Mesendoderm (in vitro differentiated cells): ENCODE results near the gene MEGF9.

Experiments used
- DNase-seq: peaks from one replicate; pipeline ENCODE4 v3.0.0; 2013
- H2AK5ac ChIP-seq: 2 replicates; pipeline ENCODE4 v1.6.1; 2013; ENCODE audit warnings: low read length, inconsistent platforms
- H2BK120ac ChIP-seq: 2 replicates; pipeline ENCODE4 v1.6.1; 2013; ENCODE audit warnings: low read depth, mild to moderate bottlenecking, low read length, moderate library complexity, mixed read lengths
- H2BK15ac ChIP-seq: replicated peaks from 2 replicates; pipeline ENCODE4 v1.6.1; 2013; ENCODE audit warnings: low read depth, mild to moderate bottlenecking, moderate library complexity
- H2BK5ac ChIP-seq: 2 replicates; pipeline ENCODE4 v1.6.1; 2013; ENCODE audit warnings: low read length, inconsistent platforms
- H3K18ac ChIP-seq: 2 replicates; pipeline ENCODE4 v1.6.1; 2013; ENCODE audit warnings: mild to moderate bottlenecking, low read length, mixed read lengths
- H3K23ac ChIP-seq: one replicate; pipeline ENCODE4 v1.6.1; 2013; ENCODE audit warnings: low read length
- H3K27ac ChIP-seq: 2 replicates; pipeline ENCODE4 v1.5.1; 2013; ENCODE audit warnings: low read depth, mild to moderate bottlenecking, inconsistent platforms, low read length, moderate library complexity
- H3K27me3 ChIP-seq: 2 replicates; pipeline ENCODE4 v1.6.1; 2013; ENCODE audit warnings: low read length, control low read depth, mild to moderate bottlenecking, inconsistent platforms; ENCODE audit not compliant: insufficient read depth, poor library complexity
- H3K36me3 ChIP-seq: 2 replicates; pipeline ENCODE4 v1.6.1; 2013; ENCODE audit warnings: low read length, inconsistent platforms; ENCODE audit not compliant: control insufficient read depth, insufficient read depth
- H3K4ac ChIP-seq: one replicate; pipeline ENCODE4 v1.6.1; 2013; ENCODE audit warnings: low read depth, mild to moderate bottlenecking, low read length, moderate library complexity
- H3K4me1 ChIP-seq: 2 replicates; pipeline ENCODE4 v1.6.1; 2013; ENCODE audit warnings: low read depth, low read length, inconsistent platforms; ENCODE audit not compliant: control insufficient read depth
- H3K4me2 ChIP-seq: 2 replicates; pipeline ENCODE4 v1.6.1; 2013; ENCODE audit warnings: low read length
- H3K4me3 ChIP-seq: 2 replicates; pipeline ENCODE4 v1.5.1; 2013; ENCODE audit warnings: mild to moderate bottlenecking, low read length
- H3K56ac ChIP-seq: one replicate; pipeline ENCODE4 v1.6.1; 2013; ENCODE audit warnings: low read length
- H3K79me1 ChIP-seq: 2 replicates; pipeline ENCODE4 v1.6.1; 2013; ENCODE audit warnings: low read length, inconsistent platforms
- H3K79me2 ChIP-seq: 2 replicates; pipeline ENCODE4 v1.6.1; 2013; ENCODE audit warnings: mild to moderate bottlenecking, low read length; ENCODE audit not compliant: control insufficient read depth, insufficient read depth
- H3K9ac ChIP-seq: 2 replicates; pipeline ENCODE4 v1.6.1; 2013; ENCODE audit warnings: low read length, inconsistent platforms
- H4K5ac ChIP-seq: one replicate; pipeline ENCODE4 v1.6.1; 2013; ENCODE audit warnings: low read length
- H4K8ac ChIP-seq: one replicate; pipeline ENCODE4 v1.6.1; 2013; ENCODE audit warnings: low read depth, mild to moderate bottlenecking, control low read depth, low read length, moderate library complexity
- WGBS: extraction: QIAGEN DNeasy Blood & Tissue Kit; methylation state at CpG from one replicate; pipeline ENCODE4 v1.1.7; 2013; ENCODE audit warnings: low lambda C conversion rate, missing lambda C conversion rate; ENCODE audit not compliant: insufficient coverage; ENCODE audit errors: extremely low coverage; 5-methylcytosine and 5-hydroxymethylcytosine counted together

The MEGF9 gene

DNA sequence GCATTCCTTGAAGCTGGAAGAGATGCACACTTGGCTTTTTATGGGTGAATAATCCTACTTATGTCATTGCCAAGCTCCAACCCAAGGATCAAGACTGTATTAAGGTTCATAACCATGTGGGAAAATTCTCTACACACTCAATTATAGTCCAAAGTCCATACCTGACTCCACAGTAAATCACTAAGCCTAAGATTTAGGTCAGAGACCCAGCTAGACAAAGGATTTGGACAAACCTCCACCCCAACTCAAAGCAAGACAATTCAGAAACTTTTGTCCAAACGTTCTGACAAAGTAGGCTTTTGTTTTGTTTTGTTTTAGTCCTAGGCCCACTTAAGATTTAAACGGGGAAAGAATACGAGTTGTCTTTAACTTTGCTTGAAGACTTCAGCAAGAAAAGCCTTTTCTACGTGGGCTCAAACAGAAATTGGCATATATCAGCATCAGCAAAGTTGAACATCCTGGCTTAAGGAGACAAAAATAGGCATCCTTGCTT is 1.7 kb downstream of the MEGF9 start:
- Histone ChIP-seq H3K27ac (no peak overlapping the region), H3K56ac (no peak overlapping the region), H3K23ac (no peak overlapping the region), H2AK5ac (no peak overlapping the region), H2BK120ac (no peak overlapping the region), H3K4me2 (no peak overlapping the region), H3K36me3 (no peaks in the 10 kb centered on the region), H2BK15ac (no peak overlapping the region), H2BK5ac (no peak overlapping the region), H3K4ac (no peak overlapping the region), H4K5ac (no peak overlapping the region), H3K79me2 (no peaks in the 10 kb centered on the region), H3K9ac (no peak overlapping the region), H3K27me3 (peaks cover 5% of the 10 kb centered on the region), H3K4me3 (no peak overlapping the region), H3K4me1 (no peaks in the 10 kb centered on the region), H4K8ac (no peak overlapping the region), H3K18ac (no peak overlapping the region), H3K79me1 (no peaks in the 10 kb centered on the region)
- WGBS, result no CpG with 5 or more reads among the region's 4 CpGs
- DNase-seq, result no peak

DNA sequence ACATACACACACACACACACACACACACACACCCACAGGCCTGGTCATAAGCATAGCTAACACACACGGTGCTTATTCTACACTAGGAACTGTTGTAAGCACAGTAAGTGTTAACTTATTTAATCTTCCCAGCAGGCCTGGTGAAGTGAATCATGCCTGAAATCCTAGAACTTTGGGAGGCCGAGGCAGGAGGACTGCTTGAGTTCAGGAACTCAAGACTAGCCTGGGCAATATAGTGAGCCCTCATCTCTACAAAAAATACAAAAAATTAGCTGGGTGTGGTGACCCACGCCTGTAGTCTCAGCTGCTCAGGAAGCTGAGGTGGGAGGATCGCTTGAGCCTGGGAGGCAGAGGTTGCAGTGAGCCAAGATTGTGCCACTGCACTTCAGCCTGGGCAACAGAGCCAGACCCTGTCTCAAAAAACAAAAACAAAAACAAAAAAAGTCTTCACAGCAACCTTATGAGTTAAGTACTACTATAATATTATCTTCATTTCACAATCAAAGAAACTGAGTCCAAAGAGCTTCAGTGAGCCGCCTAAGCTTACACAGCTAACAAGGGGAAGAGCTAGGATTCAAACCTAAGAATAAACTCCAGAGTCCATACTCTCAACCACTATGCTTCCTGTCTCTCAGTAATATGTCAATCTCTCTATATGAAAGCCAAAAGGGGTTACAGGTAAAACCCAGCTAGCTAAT is 2.3 kb downstream of the MEGF9 start:
- Histone ChIP-seq H3K27me3 (peaks cover 5% of the 10 kb centered on the region), H3K4me1 (no peaks in the 10 kb centered on the region), H3K4me3 (no peak overlapping the region), H3K36me3 (no peaks in the 10 kb centered on the region), H3K79me1 (no peaks in the 10 kb centered on the region), H2BK15ac (no peak overlapping the region), H3K4me2 (no peak overlapping the region), H3K56ac (no peak overlapping the region), H3K23ac (no peak overlapping the region), H4K5ac (no peak overlapping the region), H2BK5ac (no peak overlapping the region), H3K79me2 (no peaks in the 10 kb centered on the region), H4K8ac (no peak overlapping the region), H3K9ac (no peak overlapping the region), H3K27ac (no peak overlapping the region), H3K4ac (no peak overlapping the region), H2AK5ac (no peak overlapping the region), H3K18ac (no peak overlapping the region), H2BK120ac (no peak overlapping the region)
- WGBS, result no CpG with 5 or more reads among the region's 5 CpGs
- DNase-seq, result no peak

DNA sequence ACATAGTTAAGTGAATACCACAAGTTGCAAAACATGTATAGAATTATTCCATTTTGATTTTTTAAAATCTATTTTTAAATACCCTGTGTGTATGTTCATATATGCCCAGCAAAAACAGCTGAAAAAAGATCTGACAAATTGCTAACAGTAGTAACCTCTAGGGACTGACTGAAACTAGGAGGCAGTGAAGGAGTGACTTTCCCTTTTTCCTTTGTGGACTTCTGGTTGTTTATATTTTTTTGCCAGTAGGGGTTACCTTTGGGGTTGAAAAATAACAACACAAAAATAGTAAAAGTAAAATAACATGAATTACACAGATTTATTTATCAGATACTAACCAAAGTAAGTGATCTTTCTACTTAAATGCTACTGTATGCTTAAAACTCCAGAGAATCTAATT is 2.9 kb downstream of the MEGF9 start:
- Histone ChIP-seq H2AK5ac (no peak overlapping the region), H2BK15ac (no peak overlapping the region), H3K4me3 (no peak overlapping the region), H3K18ac (no peak overlapping the region), H3K36me3 (no peaks in the 10 kb centered on the region), H2BK120ac (no peak overlapping the region), H3K4ac (no peak overlapping the region), H4K8ac (no peak overlapping the region), H3K23ac (no peak overlapping the region), H3K4me1 (no peaks in the 10 kb centered on the region), H3K79me1 (no peaks in the 10 kb centered on the region), H3K27ac (no peak overlapping the region), H4K5ac (no peak overlapping the region), H3K79me2 (no peaks in the 10 kb centered on the region), H3K9ac (no peak overlapping the region), H3K27me3 (peaks cover 5% of the 10 kb centered on the region), H2BK5ac (no peak overlapping the region), H3K4me2 (no peak overlapping the region), H3K56ac (no peak overlapping the region)
- no peak for DNase-seq

DNA sequence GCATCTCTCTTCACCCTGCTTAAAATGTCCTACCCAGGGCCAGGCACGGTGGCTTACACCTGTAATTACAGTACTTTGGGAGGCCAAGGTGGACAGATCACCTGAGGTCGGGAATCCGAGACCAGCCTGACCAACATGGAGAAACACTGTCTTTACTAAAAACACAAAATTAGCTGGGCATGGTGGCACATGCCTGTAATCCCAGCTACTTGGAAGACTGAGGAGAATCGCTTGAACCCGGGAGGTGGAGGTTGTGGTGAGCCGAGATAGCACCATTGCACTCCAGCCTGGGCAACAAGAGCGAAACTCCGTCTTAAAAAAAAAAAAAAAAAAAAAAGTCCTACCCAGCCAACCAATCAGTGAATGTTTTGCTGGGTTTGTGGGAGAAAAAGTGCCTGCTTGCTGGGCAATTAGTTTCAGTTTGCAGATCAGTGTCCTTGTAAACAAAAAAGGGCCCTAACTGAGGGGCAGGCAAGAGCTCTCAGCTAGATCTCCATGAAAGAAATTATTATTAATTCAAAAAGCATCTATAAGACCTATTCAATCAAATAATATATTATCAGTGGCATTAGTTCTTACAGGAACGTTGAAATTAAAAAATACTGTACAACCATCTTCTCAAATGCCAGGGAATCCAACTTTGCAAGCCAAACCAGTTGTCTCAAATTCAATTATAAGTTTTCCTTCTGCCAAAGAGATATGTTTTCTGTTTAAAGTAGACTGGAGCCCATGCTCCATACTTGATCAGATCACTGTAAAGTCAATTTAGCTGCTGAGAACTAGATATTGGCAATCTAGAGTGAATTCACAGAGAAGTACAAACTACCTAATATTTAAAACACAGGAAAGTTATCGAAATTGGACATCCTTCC is 3.9 kb downstream of the MEGF9 start:
- Histone ChIP-seq H3K4ac (no peak overlapping the region), H3K27me3 (peaks cover 5% of the 10 kb centered on the region), H3K23ac (no peak overlapping the region), H3K27ac (no peak overlapping the region), H3K18ac (no peak overlapping the region), H3K56ac (no peak overlapping the region), H3K36me3 (no peaks in the 10 kb centered on the region), H2AK5ac (no peak overlapping the region), H2BK15ac (no peak overlapping the region), H3K4me3 (no peak overlapping the region), H3K4me1 (no peaks in the 10 kb centered on the region), H2BK120ac (no peak overlapping the region), H2BK5ac (no peak overlapping the region), H3K9ac (no peak overlapping the region), H4K5ac (no peak overlapping the region), H4K8ac (no peak overlapping the region), H3K79me1 (no peaks in the 10 kb centered on the region), H3K4me2 (no peak overlapping the region), H3K79me2 (no peaks in the 10 kb centered on the region)
- WGBS, result no CpG with 5 or more reads among the region's 10 CpGs
- no peak for DNase-seq

DNA sequence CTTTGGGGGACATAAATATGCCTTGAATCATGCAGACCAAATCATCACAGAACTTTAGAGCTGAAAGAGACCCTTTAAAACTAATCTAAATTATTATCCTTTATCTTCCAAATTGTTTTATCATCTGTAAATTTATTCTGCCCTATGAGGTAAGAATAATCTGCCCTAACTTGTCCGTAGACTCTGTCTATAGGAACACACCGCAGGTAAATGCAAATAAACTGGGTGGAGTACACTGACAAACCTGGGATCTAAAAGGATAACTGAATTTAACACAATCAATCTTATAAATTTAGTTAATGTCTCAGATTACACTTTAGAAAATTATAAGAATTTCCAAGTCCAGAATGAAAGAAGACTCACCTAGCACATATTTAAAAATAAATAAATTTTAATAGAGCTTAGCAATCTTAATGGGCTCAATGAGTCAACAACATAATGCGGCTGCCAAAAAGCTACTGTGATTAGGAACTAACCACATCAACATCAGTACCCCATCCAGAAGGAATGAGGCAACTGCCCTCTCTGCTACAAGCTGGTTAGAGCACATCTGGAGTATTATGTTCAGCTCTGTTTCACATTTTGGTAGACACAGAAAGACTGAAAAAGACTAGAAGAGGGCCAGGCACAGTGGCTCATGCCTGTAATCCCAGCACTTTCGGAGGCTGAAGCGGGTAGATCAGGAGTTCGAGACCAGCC is 5.6 kb downstream of the MEGF9 start:
- Histone ChIP-seq H2BK120ac (no peak overlapping the region), H3K4ac (no peak overlapping the region), H3K27ac (no peak overlapping the region), H2BK5ac (no peak overlapping the region), H2AK5ac (no peak overlapping the region), H3K9ac (no peak overlapping the region), H3K4me3 (no peak overlapping the region), H3K79me2 (no peaks in the 10 kb centered on the region), H3K79me1 (no peaks in the 10 kb centered on the region), H3K27me3 (peaks cover 5% of the 10 kb centered on the region), H3K36me3 (no peaks in the 10 kb centered on the region), H2BK15ac (no peak overlapping the region), H4K8ac (no peak overlapping the region), H4K5ac (no peak overlapping the region), H3K4me1 (no peaks in the 10 kb centered on the region), H3K56ac (no peak overlapping the region), H3K23ac (no peak overlapping the region), H3K18ac (no peak overlapping the region), H3K4me2 (no peak overlapping the region)
- DNase-seq, result no peak
- WGBS, result no CpG with 5 or more reads among the region's 6 CpGs
